ENCODE results near the gene VAV3. TPM values are rescaled to one million over a fixed set of nuclear protein-coding genes. Genes with fewer than 3 reads are reported as not detected.

Gene VAV3
- total and polyA plus RNA-seq, 2 donors from 2014 or later: 61.6 to 87.5 TPM

DNA sequence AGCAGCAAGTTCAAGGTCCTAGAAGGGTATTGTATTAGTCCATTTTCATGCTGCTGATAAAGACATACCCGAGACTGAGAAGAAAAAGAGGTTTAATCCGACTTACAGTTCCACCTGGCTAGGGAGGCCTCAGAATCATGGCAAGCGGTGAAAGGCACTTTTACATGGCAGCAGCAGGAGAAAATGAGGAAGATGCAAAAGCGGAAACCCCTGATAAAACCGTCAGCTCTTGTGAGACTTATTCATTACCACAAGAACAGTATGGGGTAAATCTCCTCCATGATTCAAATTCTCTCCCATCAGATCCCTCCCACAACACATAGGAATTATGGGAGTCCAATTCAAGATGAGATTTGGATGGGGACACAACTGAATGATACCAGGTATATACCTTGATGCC is 414.6 kb downstream of the VAV3 start:
- intact Hi-C loops (cut with DNase I): no loop called here

DNA sequence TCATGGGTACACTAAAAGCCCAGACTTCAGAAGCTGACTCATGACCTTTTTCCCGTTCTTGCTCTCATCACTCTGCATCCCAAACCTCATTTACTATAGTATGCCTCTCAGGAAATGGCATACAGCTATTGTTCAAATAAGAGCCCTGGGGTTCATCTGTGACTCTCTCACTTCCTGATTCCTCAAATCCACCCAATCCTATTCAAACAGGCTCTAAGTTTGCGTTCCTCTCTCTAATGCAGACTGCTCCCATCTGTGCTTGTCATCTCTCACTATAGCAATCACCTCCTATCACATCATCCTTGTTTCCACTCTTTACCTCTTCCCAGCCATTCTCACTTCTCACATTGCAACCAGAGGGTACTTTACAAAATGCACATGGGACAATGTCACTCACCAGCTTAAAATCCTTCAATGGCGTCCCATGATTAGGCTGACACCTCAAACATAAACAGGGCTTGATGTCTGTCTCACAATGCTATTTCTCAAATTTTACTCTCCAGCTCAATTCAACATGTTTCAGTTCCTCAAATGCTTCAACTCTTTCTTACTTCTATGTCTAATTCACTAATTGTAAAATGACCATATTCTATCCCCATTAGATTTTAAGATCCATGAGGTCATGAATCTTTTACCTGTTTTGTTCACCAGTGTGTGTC is 415.7 kb downstream of the VAV3 start:
- no peaks in the 10 kb centered on the region for H3K36me3 ChIP-seq (ENCODE audit: control insufficient read depth in 2 of 3, insufficient read depth in 3 of 3, low read length in 3 of 3)
- H3K9me3 ChIP-seq (ENCODE audit: control insufficient read depth in 2 of 3, insufficient read depth in 1 of 3, low read length in 3 of 3): no peaks in the 10 kb centered on the region
- TF ChIP-seq CTCF (IDR thresholded peaks at IDR 0.05; ENCODE audit: borderline replicate concordance, extremely low read depth, insufficient read depth): no peak
- intact Hi-C loops (cut with DNase I): no loop called here
- no peak overlapping the region for H3K27ac ChIP-seq (ENCODE audit: low read depth in 2 of 2, low read length in 2 of 2)
- H3K4me1 ChIP-seq (ENCODE audit: control insufficient read depth in 2 of 3, insufficient read depth in 2 of 3, low read depth in 1 of 3, low read length in 3 of 3): no peaks in the 10 kb centered on the region
- no peak for FAIRE-seq
- no peak for DNase-seq
- H3K9ac ChIP-seq (ENCODE audit: low read length in 3 of 3): no peak overlapping the region
- no peaks in the 10 kb centered on the region for H3K27me3 ChIP-seq (ENCODE audit: control insufficient read depth, insufficient read depth, low read length)
- no peak overlapping the region for H3K4me3 ChIP-seq (ENCODE audit: low read length in 3 of 3)

More for the DNA sequence above, 414.6 kb downstream of the VAV3 start:
- Histone ChIP-seq H3K9ac (ENCODE audit: low read length in 3 of 3) (no peak overlapping the region), H3K36me3 (ENCODE audit: control insufficient read depth in 2 of 3, insufficient read depth in 3 of 3, low read length in 3 of 3) (no peaks in the 10 kb centered on the region), H3K4me3 (ENCODE audit: low read length in 3 of 3) (no peak overlapping the region), H3K27ac (ENCODE audit: low read depth in 2 of 2, low read length in 2 of 2) (no peak overlapping the region), H3K9me3 (ENCODE audit: control insufficient read depth in 2 of 3, insufficient read depth in 1 of 3, low read length in 3 of 3) (no peaks in the 10 kb centered on the region), H3K4me1 (ENCODE audit: control insufficient read depth in 2 of 3, insufficient read depth in 2 of 3, low read depth in 1 of 3, low read length in 3 of 3) (no peaks in the 10 kb centered on the region), H3K27me3 (ENCODE audit: control insufficient read depth, insufficient read depth, low read length) (no peaks in the 10 kb centered on the region)
- no peak for TF ChIP-seq CTCF (IDR thresholded peaks at IDR 0.05; ENCODE audit: borderline replicate concordance, extremely low read depth, insufficient read depth)
- no peak for FAIRE-seq
- no peak for DNase-seq

DNA sequence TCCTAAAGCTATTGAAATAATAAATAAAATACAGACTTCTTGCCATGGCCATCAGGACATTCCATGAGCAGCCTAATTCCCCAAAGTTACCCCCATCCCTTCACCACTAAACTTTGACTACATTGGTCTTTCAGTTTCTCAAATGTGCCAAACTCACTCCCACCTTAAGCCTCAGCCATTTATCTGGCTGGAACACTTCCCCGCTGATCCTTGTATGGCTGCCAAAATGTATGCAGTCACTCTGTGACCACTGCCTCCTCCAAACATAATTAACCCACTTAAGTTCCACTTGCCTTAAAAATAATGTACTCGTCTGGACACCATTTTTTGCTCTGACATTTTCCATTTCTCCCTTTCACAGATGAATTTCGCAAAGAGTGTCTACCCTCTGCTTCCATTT is 416.7 kb downstream of the VAV3 start:
- no peaks in the 10 kb centered on the region for H3K27me3 ChIP-seq (ENCODE audit: control insufficient read depth, insufficient read depth, low read length)
- H3K4me1 ChIP-seq (ENCODE audit: control insufficient read depth in 2 of 3, insufficient read depth in 2 of 3, low read depth in 1 of 3, low read length in 3 of 3): no peaks in the 10 kb centered on the region
- DNase-seq (no peak), FAIRE-seq (no peak)
- H3K9me3 ChIP-seq (ENCODE audit: control insufficient read depth in 2 of 3, insufficient read depth in 1 of 3, low read length in 3 of 3): no peaks in the 10 kb centered on the region
- no peak overlapping the region for H3K27ac ChIP-seq (ENCODE audit: low read depth in 2 of 2, low read length in 2 of 2)
- no peak for TF ChIP-seq CTCF (IDR thresholded peaks at IDR 0.05; ENCODE audit: borderline replicate concordance, extremely low read depth, insufficient read depth)
- H3K4me3 ChIP-seq (ENCODE audit: low read length in 3 of 3): no peak overlapping the region
- H3K9ac ChIP-seq (ENCODE audit: low read length in 3 of 3): no peak overlapping the region
- intact Hi-C loops (cut with DNase I): no loop called here
- H3K36me3 ChIP-seq (ENCODE audit: control insufficient read depth in 2 of 3, insufficient read depth in 3 of 3, low read length in 3 of 3): no peaks in the 10 kb centered on the region
